GM12878 (cell line): ENCODE measurements around the gene RAD51B. TPM values are rescaled to one million over a fixed set of nuclear protein-coding genes. Genes with fewer than 3 reads are reported as not detected.

Experiments used
- BACH1 ChIP-seq: fragments of 450-650 bp; IDR thresholded peaks from 2 replicates; pipeline ENCODE4 v1.6.1; 2017; ENCODE audit warnings: mild to moderate bottlenecking, borderline replicate concordance
- BHLHE40 ChIP-seq, 2 experiments: fragments of 450-650 bp in 1 of 2; IDR thresholded peaks; 2 replicates each; pipeline ENCODE4 v1.6.1; 2011 to 2017; ENCODE audit warnings: low read depth in 2 of 2, borderline replicate concordance in 1 of 2, improper control_type of control experiment in 1 of 2, low read length in 1 of 2, mild to moderate bottlenecking in 1 of 2
- DPF2 ChIP-seq: fragments of 450-650 bp; IDR thresholded peaks from 2 replicates; pipeline ENCODE4 v1.6.1; 2017; ENCODE audit warnings: mild to moderate bottlenecking
- E2F8 ChIP-seq: fragments of 450-650 bp; IDR thresholded peaks from 2 replicates; pipeline ENCODE4 v1.6.1; 2018; ENCODE audit warnings: mild to moderate bottlenecking, low read depth, moderate library complexity; ENCODE audit not compliant: partially characterized antibody
- ESRRA ChIP-seq: IDR thresholded peaks from 2 replicates; pipeline ENCODE4 v1.6.1; 2012; ENCODE audit warnings: mild to moderate bottlenecking, low read length, improper control_type of control experiment
- GATAD2B ChIP-seq: fragments of 450-650 bp; conservative IDR thresholded peaks from 2 replicates; pipeline ENCODE4 v1.6.1; 2017; ENCODE audit warnings: low read depth, mild to moderate bottlenecking, moderate library complexity
- IKZF1 ChIP-seq: fragments of 450-650 bp; conservative IDR thresholded peaks from 2 replicates; pipeline ENCODE4 v1.6.1; 2017; ENCODE audit warnings: antibody characterized with exemption, mild to moderate bottlenecking
- NBN ChIP-seq: fragments of 450-650 bp; IDR thresholded peaks from 2 replicates; pipeline ENCODE4 v1.6.1; 2016
- NFXL1 ChIP-seq: fragments of 450-650 bp; IDR thresholded peaks from 2 replicates; pipeline ENCODE4 v1.6.1; 2017; ENCODE audit warnings: antibody characterized with exemption, mild to moderate bottlenecking, borderline replicate concordance
- NFYB ChIP-seq: IDR thresholded peaks from 2 replicates; pipeline ENCODE4 v1.6.1; 2011; ENCODE audit warnings: low read depth, mild to moderate bottlenecking, low read length, improper control_type of control experiment, moderate library complexity; ENCODE audit not compliant: insufficient read depth
- NR2C1 ChIP-seq: fragments of 450-650 bp; IDR thresholded peaks from 2 replicates; pipeline ENCODE4 v1.6.1; 2017; ENCODE audit warnings: antibody characterized with exemption, mild to moderate bottlenecking, moderate library complexity
- RCOR1 ChIP-seq: conservative IDR thresholded peaks from 2 replicates; pipeline ENCODE4 v1.6.1; 2012; ENCODE audit warnings: low read depth, low read length, improper control_type of control experiment
- REST ChIP-seq: IDR thresholded peaks from 2 replicates; pipeline ENCODE4 v1.6.1; 2012; ENCODE audit warnings: mild to moderate bottlenecking, low read depth, low read length
- SIX5 ChIP-seq: IDR thresholded peaks from 2 replicates; pipeline ENCODE4 v1.6.1; 2011; ENCODE audit warnings: mild to moderate bottlenecking, low read depth, low read length, moderate library complexity; ENCODE audit not compliant: severe bottlenecking
- SPI1 ChIP-seq: IDR thresholded peaks from 2 replicates; pipeline ENCODE4 v1.6.1; 2011; ENCODE audit warnings: low read depth, mild to moderate bottlenecking, low read length, moderate library complexity, borderline replicate concordance; ENCODE audit not compliant: insufficient read depth
- SUPT20H ChIP-seq: IDR thresholded peaks from 2 replicates; pipeline ENCODE4 v1.6.1; 2011; ENCODE audit warnings: low read depth, mild to moderate bottlenecking, low read length, moderate library complexity, borderline replicate concordance; ENCODE audit not compliant: control insufficient read depth
- TCF12 ChIP-seq: IDR thresholded peaks from 2 replicates; pipeline ENCODE4 v1.6.1; 2011; ENCODE audit warnings: low read depth, mild to moderate bottlenecking, low read length
- USF1 ChIP-seq: IDR thresholded peaks from 2 replicates; pipeline ENCODE4 v1.6.1; 2011; ENCODE audit warnings: borderline replicate concordance, low read depth, mild to moderate bottlenecking, moderate library complexity, mixed read lengths, low read length; ENCODE audit not compliant: insufficient read depth; ENCODE audit errors: extremely low read length
- ZBTB11 ChIP-seq: fragments of 450-650 bp; formaldehyde crosslinking; IDR thresholded peaks from 2 replicates; pipeline ENCODE4 v1.5.0; 2022; ENCODE audit warnings: mild to moderate bottlenecking, missing genetic modification characterization
- polyA plus RNA-seq, 11 experiments: library from polyadenylated mRNA; depleted of rRNA in 4 of 11; unstranded in 6 of 11; stranded (reverse) in 5 of 11; fragments of >200 nt; fragmentation: Nextera tagmentation in 4 of 11; fragmentation: Illumina TruSeq in 1 of 11; extraction: Ambion mirVana in 4 of 11; extraction: Trizol in 1 of 11; gene quantifications; 1 replicate in 1 of 11; 2 replicates in 10 of 11; pipeline versions ENCODE4 v1.2.1 to v1.2.3, GENCODE V29; 2011 to 2016; ENCODE audit warnings: inconsistent platforms in 2 of 11, missing spikeins in 2 of 11, low read depth in 1 of 11
- total RNA-seq, 4 experiments: library from RNA; depleted of rRNA in 3 of 4; stranded (reverse); fragments of >200 nt in 3 of 4; fragmentation: Illumina TruSeq in 1 of 4; extraction: Trizol in 1 of 4; gene quantifications; 2 replicates each; pipeline versions ENCODE4 v1.2.1 to v1.2.3, GENCODE V29; 2013 to 2021

RAD51B gene
- total and polyA plus RNA-seq, 10 of the 15 experiments (the other 5 are each of a cell fraction or from before 2014, with no cell fraction given): 9.8 to 26.8 (median 21.3) TPM

- TF ChIP-seq IKZF1 (peak; percentile 47; the same call in 1 of the 2 replicates), SIX5 (no peak), RCOR1 (no peak), NFYB (no peak), GATAD2B (peak; percentile 49; the same call in 1 of the 2 replicates), BACH1 (no peak), NFXL1 (no peak), SUPT20H (no peak), USF1 (no peak), ZBTB11 (CRISPR knock-in tag) (no peak), NBN (0 out of 2 replicates have a peak, but pooled peaks have one; percentile 43), NR2C1 (no peak), REST (no peak), ESRRA (no peak), TCF12 (no peak), SPI1 (peak; percentile 57), BHLHE40 (IDR thresholded peaks at IDR 0.05; ENCODE audit: borderline replicate concordance in 1 of 2, low read depth in 2 of 2, low read length in 1 of 2) (peak; percentile 82 to 86), E2F8 (no peak), DPF2 (no peak)
These were observed 486.8 kb downstream of the RAD51B start (continued) for GRCh38 chr14:68306265-68306933.
